Liver (tissue), 3 donors: ENCODE results near the gene CD8A.
"Not testable (repeated sequence)": the region's sequence is repeated elsewhere in the genome, so short reads cannot be mapped to it uniquely, and the experiment has no call there.

Source experiments
- CTCF ChIP-seq: fragments of 150-350 bp; IDR thresholded peaks from 2 replicates; pipeline ENCODE4 v1.5.1; 2017; ENCODE audit warnings: improper control_type of control experiment, low read depth, low read length; ENCODE audit not compliant: missing input control
- FOXA1 ChIP-seq: IDR thresholded peaks from 2 replicates; pipeline ENCODE4 v1.6.1; 2016; ENCODE audit warnings: antibody characterized with exemption
- JUND ChIP-seq, 2 donors: IDR thresholded peaks; 2 replicates each; pipeline ENCODE4 v1.6.1; 2016; ENCODE audit warnings: antibody characterized with exemption in 2 of 2
- MAX ChIP-seq: IDR thresholded peaks from 2 replicates; pipeline ENCODE4 v1.6.1; 2016; ENCODE audit warnings: antibody characterized with exemption
- REST ChIP-seq: IDR thresholded peaks from 2 replicates; pipeline ENCODE4 v1.6.1; 2016; ENCODE audit warnings: antibody characterized with exemption, mild to moderate bottlenecking
- RXRA ChIP-seq, 2 donors: IDR thresholded peaks; 2 replicates each; pipeline ENCODE4 v1.6.1; 2017 to 2018; ENCODE audit warnings: antibody characterized with exemption in 2 of 2, mild to moderate bottlenecking in 1 of 2
- TAF1 ChIP-seq: conservative IDR thresholded peaks from 2 replicates; pipeline ENCODE4 v1.6.1; 2016; ENCODE audit warnings: antibody characterized with exemption, mild to moderate bottlenecking
- donor health status: healthy.
- donor health status: healthy.

GRCh38 chr2:86734896-86735295 is 55.8 kb downstream of the CD8A start:
- TF ChIP-seq CTCF; JUND (IDR thresholded peaks at IDR 0.05); RXRA (IDR thresholded peaks at IDR 0.05); MAX; FOXA1; TAF1; REST: not testable (repeated sequence)
